Stimulated activated CD8-positive, alpha-beta memory T cell treated with anti-CD3 and anti-CD28 coated beads, Interleukin-4, amount 100 ng/mL, for 24 hours (primary cell): ENCODE results near the gene LRP1B.

Source experiments
- DNase-seq: peaks from one replicate; pipeline ENCODE4 v3.0.0-alpha.2; 2020; ENCODE audit warnings: low read depth

Gene LRP1B

GRCh38 chr2:141423124-141423523, 707.7 kb downstream of the LRP1B start:
- DNase-seq = no peak

- no peak for DNase-seq
Observed at GRCh38 chr2:141417246-141417797, 713.5 kb downstream of the LRP1B start.

- no peak for DNase-seq
Observed at GRCh38 chr2:141411419-141411818, 719.4 kb downstream of the LRP1B start.

GRCh38 chr2:141399270-141399669, 731.5 kb downstream of the LRP1B start:
- no peak for DNase-seq

- DNase-seq = no peak
Observed at GRCh38 chr2:141393214-141393545, 737.6 kb downstream of the LRP1B start.

GRCh38 chr2:141392517-141393213, 738.2 kb downstream of the LRP1B start:
- DNase-seq = no peak

GRCh38 chr2:141386168-141386567, 744.6 kb downstream of the LRP1B start:
- DNase-seq = no peak

- DNase-seq = no peak
Observed at GRCh38 chr2:141384676-141385075, 746.1 kb downstream of the LRP1B start.

- no peak for DNase-seq
Observed at GRCh38 chr2:141381946-141382345, 748.9 kb downstream of the LRP1B start.

- DNase-seq = no peak
Observed at GRCh38 chr2:141380008-141380979, 750.5 kb downstream of the LRP1B start.

- DNase-seq = no peak
Observed at GRCh38 chr2:141364821-141365220, 766.0 kb downstream of the LRP1B start.

GRCh38 chr2:141362311-141362710, 768.5 kb downstream of the LRP1B start:
- DNase-seq = no peak

GRCh38 chr2:141348481-141348880, 782.3 kb downstream of the LRP1B start:
- DNase-seq = no peak

GRCh38 chr2:141341444-141341843, 789.4 kb downstream of the LRP1B start:
- no peak for DNase-seq

GRCh38 chr2:141331127-141331526, 799.7 kb downstream of the LRP1B start:
- DNase-seq = no peak

GRCh38 chr2:141329964-141330363, 800.9 kb downstream of the LRP1B start:
- DNase-seq = no peak

GRCh38 chr2:141323571-141323970, 807.2 kb downstream of the LRP1B start:
- DNase-seq = no peak

- no peak for DNase-seq
Observed at GRCh38 chr2:141317986-141318385, 812.8 kb downstream of the LRP1B start.

- no peak for DNase-seq
Observed at GRCh38 chr2:141316606-141317005, 814.2 kb downstream of the LRP1B start.

- DNase-seq = no peak
Observed at GRCh38 chr2:141316103-141316502, 814.7 kb downstream of the LRP1B start.

- no peak for DNase-seq
Observed at GRCh38 chr2:141313972-141314371, 816.8 kb downstream of the LRP1B start.

GRCh38 chr2:141311430-141311829, 819.4 kb downstream of the LRP1B start:
- DNase-seq = no peak

GRCh38 chr2:141306368-141306767, 824.4 kb downstream of the LRP1B start:
- no peak for DNase-seq
